Measurements from ENCODE around the gene EIF3K.

The EIF3K gene

DNA sequence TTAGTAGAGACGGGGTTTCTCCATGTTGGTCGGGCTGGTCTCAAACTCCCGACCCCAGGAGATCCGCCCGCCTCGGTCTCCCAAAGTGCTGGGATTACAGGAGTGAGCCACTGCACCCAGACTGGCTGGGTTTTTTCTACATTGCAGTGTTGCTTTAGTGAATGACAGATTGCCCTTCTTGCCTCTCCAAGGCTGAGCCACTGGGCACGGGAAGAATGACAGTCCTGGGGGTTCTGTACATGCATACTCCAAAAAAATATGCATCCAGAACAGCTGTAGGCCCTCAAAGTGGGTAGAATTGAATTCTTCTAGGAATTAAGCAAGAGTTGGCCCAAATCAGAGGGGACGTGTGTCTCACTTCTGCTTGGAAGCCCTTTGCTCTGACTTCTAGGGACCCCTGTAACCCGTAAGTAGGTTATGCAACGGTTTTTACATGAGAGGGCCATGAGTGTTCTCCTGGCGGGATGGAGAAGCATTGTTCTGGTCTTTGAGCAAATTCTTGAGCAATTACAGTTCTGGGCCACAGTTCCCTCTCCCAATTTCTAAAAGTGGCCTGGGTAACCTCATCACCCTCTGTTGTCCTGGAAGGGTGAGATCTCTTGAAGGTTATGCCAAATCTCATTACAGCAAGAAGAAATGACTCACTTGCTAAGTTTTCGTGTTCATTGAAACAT, 32.1 kb downstream of the EIF3K start:
- no peak overlapping the region for H4K91ac ChIP-seq (ENCODE audit: low read depth, low read length)
- H3K36me3 ChIP-seq (ENCODE audit: control insufficient read depth in 1 of 2, insufficient read depth in 2 of 2, low read length in 2 of 2) = peaks cover 4 to 6% of the 10 kb centered on the region in 2 experiments
- H3K18ac ChIP-seq (ENCODE audit: low read length) = no peak overlapping the region
- H3K4ac ChIP-seq (ENCODE audit: low read depth, low read length) = peak overlapping the region; percentile 100
- no CpG with 5 or more reads among the region's 12 CpGs for WGBS (ENCODE audit: extremely low coverage, insufficient coverage, insufficient read length)
- H2BK12ac ChIP-seq (ENCODE audit: low read length) = no peak overlapping the region
- H3K9me3 ChIP-seq (ENCODE audit: insufficient read depth, low read depth, low read length) = no peaks in the 10 kb centered on the region
- no peaks in the 10 kb centered on the region for H3K27me3 ChIP-seq (ENCODE audit: insufficient read depth, low read length)
- H2AK5ac ChIP-seq (ENCODE audit: low read length) = no peak overlapping the region
- peaks cover 35% of the 10 kb centered on the region for H3K79me1 ChIP-seq (ENCODE audit: low read length)
- H3K14ac ChIP-seq (ENCODE audit: low read length) = no peak overlapping the region
- H3K4me3 ChIP-seq (ENCODE audit: low read depth, low read length) = no peak overlapping the region
- peak overlapping the region; percentile 49 for H3K27ac ChIP-seq (ENCODE audit: low read depth, low read length)
- H3K9ac ChIP-seq (ENCODE audit: low read length) = no peak overlapping the region
- peak in 1 of 2 donors; percentile 61 for DNase-seq
- no peak overlapping the region for H3K23ac ChIP-seq (ENCODE audit: low read length)
- H3K4me2 ChIP-seq (ENCODE audit: low read length) = peak overlapping the region; percentile 84
- no peak overlapping the region for H2AFZ ChIP-seq (ENCODE audit: insufficient read depth, low read length, poor library complexity)
- H3K4me1 ChIP-seq (ENCODE audit: control insufficient read depth in 1 of 2, insufficient read depth in 2 of 2, low read length in 2 of 2) = peaks cover 23 to 30% of the 10 kb centered on the region in 2 experiments
- no peak overlapping the region for H4K8ac ChIP-seq (ENCODE audit: low read depth, low read length)
- H4K12ac ChIP-seq (ENCODE audit: low read depth, low read length) = no peak overlapping the region
- peak overlapping the region; percentile 22 for H2BK5ac ChIP-seq (ENCODE audit: low read depth, low read length, poor library complexity)
- H2BK120ac ChIP-seq (ENCODE audit: insufficient read depth, low read length, poor library complexity) = no peak overlapping the region
- H3K79me2 ChIP-seq (ENCODE audit: control insufficient read depth, insufficient read depth, low read length, poor library complexity) = peaks cover 53% of the 10 kb centered on the region

DNA sequence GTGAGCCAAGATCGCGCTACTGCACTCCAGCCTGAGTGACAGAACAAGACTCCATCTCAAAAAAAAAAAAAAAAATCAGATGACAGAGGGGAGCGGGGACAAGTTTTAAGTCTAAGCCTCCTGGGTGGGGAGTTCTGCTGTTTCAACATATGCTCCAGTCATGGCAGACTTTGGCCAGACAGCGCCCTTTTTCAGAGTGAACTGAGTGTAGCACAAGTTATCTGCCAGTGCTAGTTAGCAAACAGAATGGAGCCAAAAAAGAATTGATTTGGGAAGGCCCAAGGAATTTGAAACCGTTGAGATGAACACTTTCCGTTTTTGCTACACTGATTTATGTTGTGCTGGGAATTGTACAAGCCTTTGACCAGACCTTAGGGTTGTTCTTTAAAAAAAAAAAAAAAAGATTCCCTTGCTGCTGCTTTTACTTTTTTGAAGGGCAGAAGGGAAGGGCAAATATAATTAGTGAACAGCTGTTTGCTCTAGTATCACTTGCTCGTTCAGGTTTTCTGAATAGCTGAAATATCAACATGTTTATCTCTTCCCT, 34.1 kb downstream of the EIF3K start:
- Histone ChIP-seq H4K91ac (ENCODE audit: low read depth, low read length) (no peak overlapping the region), H3K79me1 (ENCODE audit: low read length) (peaks cover 37% of the 10 kb centered on the region), H3K27ac (ENCODE audit: low read depth, low read length) (no peak overlapping the region), H3K9me3 (ENCODE audit: insufficient read depth, low read depth, low read length) (no peaks in the 10 kb centered on the region), H4K12ac (ENCODE audit: low read depth, low read length) (no peak overlapping the region), H3K4me1 (ENCODE audit: control insufficient read depth in 1 of 2, insufficient read depth in 2 of 2, low read length in 2 of 2) (peaks cover 34 to 43% of the 10 kb centered on the region in 2 experiments), H3K4me2 (ENCODE audit: low read length) (no peak overlapping the region), H3K23ac (ENCODE audit: low read length) (no peak overlapping the region), H4K8ac (ENCODE audit: low read depth, low read length) (no peak overlapping the region), H3K36me3 (ENCODE audit: control insufficient read depth in 1 of 2, insufficient read depth in 2 of 2, low read length in 2 of 2) (peaks cover 7 to 14% of the 10 kb centered on the region in 2 experiments), H2BK12ac (ENCODE audit: low read length) (no peak overlapping the region), H3K4ac (ENCODE audit: low read depth, low read length) (peak overlapping the region; percentile 70), H3K9ac (ENCODE audit: low read length) (no peak overlapping the region), H2BK120ac (ENCODE audit: insufficient read depth, low read length, poor library complexity) (no peak overlapping the region), H3K79me2 (ENCODE audit: control insufficient read depth, insufficient read depth, low read length, poor library complexity) (peaks cover 56% of the 10 kb centered on the region), H3K27me3 (ENCODE audit: insufficient read depth, low read length) (no peaks in the 10 kb centered on the region), H3K14ac (ENCODE audit: low read length) (no peak overlapping the region), H2AK5ac (ENCODE audit: low read length) (no peak overlapping the region), H3K4me3 (ENCODE audit: low read depth, low read length) (no peak overlapping the region), H2BK5ac (ENCODE audit: low read depth, low read length, poor library complexity) (no peak overlapping the region), H2AFZ (ENCODE audit: insufficient read depth, low read length, poor library complexity) (no peak overlapping the region), H3K18ac (ENCODE audit: low read length) (no peak overlapping the region)
- WGBS (ENCODE audit: extremely low coverage, insufficient coverage, insufficient read length) = no CpG with 5 or more reads among the region's 7 CpGs
- DNase-seq = peak in 1 of 2 donors; percentile 54

DNA sequence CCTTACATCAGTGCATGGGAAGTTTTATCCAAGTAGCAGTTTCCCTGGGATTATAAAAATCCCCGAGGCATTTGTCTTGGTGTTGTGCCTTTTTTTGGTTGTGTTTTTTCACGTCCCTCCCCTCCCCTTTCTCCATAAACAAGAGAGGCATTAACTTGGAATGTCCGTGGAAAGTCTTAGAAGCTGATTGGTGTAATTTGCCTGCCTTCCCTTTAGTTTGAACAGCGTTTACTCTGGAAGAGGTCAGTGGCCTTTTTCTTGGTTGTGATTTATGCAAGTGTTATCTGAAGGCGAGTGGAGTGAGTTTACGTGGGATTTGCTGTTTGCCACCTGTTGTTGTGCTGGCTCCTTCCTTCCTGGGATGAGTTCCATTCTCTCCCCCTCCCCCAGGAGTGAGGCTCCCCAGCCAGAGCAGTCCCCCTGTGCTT, 35.7 kb downstream of the EIF3K start:
- peaks cover 33% of the 10 kb centered on the region for H3K79me1 ChIP-seq (ENCODE audit: low read length)
- peak overlapping the region; percentile 2 for H3K4ac ChIP-seq (ENCODE audit: low read depth, low read length)
- no peak overlapping the region for H2AFZ ChIP-seq (ENCODE audit: insufficient read depth, low read length, poor library complexity)
- H3K36me3 ChIP-seq (ENCODE audit: control insufficient read depth in 1 of 2, insufficient read depth in 2 of 2, low read length in 2 of 2) = peaks cover 7 to 14% of the 10 kb centered on the region in 2 experiments
- H3K4me1 ChIP-seq (ENCODE audit: control insufficient read depth in 1 of 2, insufficient read depth in 2 of 2, low read length in 2 of 2) = peaks cover 38 to 50% of the 10 kb centered on the region in 2 experiments
- H2BK120ac ChIP-seq (ENCODE audit: insufficient read depth, low read length, poor library complexity) = no peak overlapping the region
- no peak overlapping the region for H3K23ac ChIP-seq (ENCODE audit: low read length)
- no peak overlapping the region for H3K14ac ChIP-seq (ENCODE audit: low read length)
- H3K9me3 ChIP-seq (ENCODE audit: insufficient read depth, low read depth, low read length) = no peaks in the 10 kb centered on the region
- no peak overlapping the region for H2AK5ac ChIP-seq (ENCODE audit: low read length)
- H3K4me3 ChIP-seq (ENCODE audit: low read depth, low read length) = no peak overlapping the region
- H3K27ac ChIP-seq (ENCODE audit: low read depth, low read length) = no peak overlapping the region
- peaks cover 44% of the 10 kb centered on the region for H3K79me2 ChIP-seq (ENCODE audit: control insufficient read depth, insufficient read depth, low read length, poor library complexity)
- H2BK12ac ChIP-seq (ENCODE audit: low read length) = no peak overlapping the region
- no peak for DNase-seq
- no peak overlapping the region for H3K18ac ChIP-seq (ENCODE audit: low read length)
- no peak overlapping the region for H2BK5ac ChIP-seq (ENCODE audit: low read depth, low read length, poor library complexity)
- no peak overlapping the region for H4K12ac ChIP-seq (ENCODE audit: low read depth, low read length)
- no CpG with 5 or more reads among the region's 6 CpGs for WGBS (ENCODE audit: extremely low coverage, insufficient coverage, insufficient read length)
- H3K4me2 ChIP-seq (ENCODE audit: low read length) = peak overlapping the region; percentile 1
- H3K9ac ChIP-seq (ENCODE audit: low read length) = no peak overlapping the region
- no peak overlapping the region for H4K91ac ChIP-seq (ENCODE audit: low read depth, low read length)
- no peak overlapping the region for H4K8ac ChIP-seq (ENCODE audit: low read depth, low read length)
- no peaks in the 10 kb centered on the region for H3K27me3 ChIP-seq (ENCODE audit: insufficient read depth, low read length)

DNA sequence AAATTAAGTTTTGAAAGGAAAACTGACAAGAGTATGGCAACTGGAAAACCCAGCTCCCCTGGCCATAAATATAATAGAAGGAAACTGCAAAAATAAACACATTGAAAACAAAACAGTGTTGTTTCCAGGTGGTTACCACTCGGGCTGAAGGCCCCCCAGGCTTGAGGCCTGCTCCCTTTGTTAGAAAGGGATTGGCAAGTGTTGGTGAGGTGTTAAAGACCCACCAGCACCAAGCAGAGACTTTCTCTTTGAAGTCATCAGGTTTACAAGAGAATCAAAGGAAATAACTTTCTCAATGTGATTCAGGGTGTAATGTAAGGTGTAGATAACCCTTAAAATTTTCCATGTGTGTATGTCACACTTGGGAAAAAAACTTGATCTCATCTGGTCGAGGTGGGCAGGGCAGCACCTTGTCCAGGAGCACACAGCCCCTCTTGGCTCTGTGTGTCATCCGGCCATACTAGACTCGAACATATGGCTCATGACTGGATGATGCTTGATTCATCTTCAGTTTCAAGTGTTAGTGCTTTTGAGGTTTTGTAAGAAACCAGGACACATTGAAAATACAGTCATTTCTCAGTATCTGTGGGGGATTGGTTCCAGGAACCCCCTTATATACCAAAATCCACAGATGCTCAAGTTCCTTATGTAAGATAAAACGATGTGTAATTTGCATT, 36.3 kb downstream of the EIF3K start:
- no peak overlapping the region for H3K4me2 ChIP-seq (ENCODE audit: low read length)
- no peak overlapping the region for H2AFZ ChIP-seq (ENCODE audit: insufficient read depth, low read length, poor library complexity)

More for the DNA sequence above, 36.3 kb downstream of the EIF3K start:
- H3K4me1 ChIP-seq (ENCODE audit: control insufficient read depth in 1 of 2, insufficient read depth in 2 of 2, low read length in 2 of 2) = peaks cover 41 to 52% of the 10 kb centered on the region in 2 experiments
- H3K79me2 ChIP-seq (ENCODE audit: control insufficient read depth, insufficient read depth, low read length, poor library complexity) = peaks cover 39% of the 10 kb centered on the region
- H4K12ac ChIP-seq (ENCODE audit: low read depth, low read length) = no peak overlapping the region
- no peak overlapping the region for H4K91ac ChIP-seq (ENCODE audit: low read depth, low read length)
- no peak overlapping the region for H3K23ac ChIP-seq (ENCODE audit: low read length)
- no peak overlapping the region for H3K4me3 ChIP-seq (ENCODE audit: low read depth, low read length)
- H3K27me3 ChIP-seq (ENCODE audit: insufficient read depth, low read length) = no peaks in the 10 kb centered on the region
- no peak overlapping the region for H2AK5ac ChIP-seq (ENCODE audit: low read length)
- peak overlapping the region; percentile 53 for H3K4ac ChIP-seq (ENCODE audit: low read depth, low read length)
- H3K79me1 ChIP-seq (ENCODE audit: low read length) = peaks cover 30% of the 10 kb centered on the region
- H2BK12ac ChIP-seq (ENCODE audit: low read length) = no peak overlapping the region
- no peak overlapping the region for H4K8ac ChIP-seq (ENCODE audit: low read depth, low read length)
- no peak overlapping the region for H3K27ac ChIP-seq (ENCODE audit: low read depth, low read length)
- WGBS (ENCODE audit: extremely low coverage, insufficient coverage, insufficient read length) = no CpG with 5 or more reads among the region's 5 CpGs
- H3K14ac ChIP-seq (ENCODE audit: low read length) = no peak overlapping the region
- no peak overlapping the region for H2BK5ac ChIP-seq (ENCODE audit: low read depth, low read length, poor library complexity)
- H3K36me3 ChIP-seq (ENCODE audit: control insufficient read depth in 1 of 2, insufficient read depth in 2 of 2, low read length in 2 of 2) = peaks cover 7 to 14% of the 10 kb centered on the region in 2 experiments
- H2BK120ac ChIP-seq (ENCODE audit: insufficient read depth, low read length, poor library complexity) = no peak overlapping the region
- DNase-seq = no peak
- no peaks in the 10 kb centered on the region for H3K9me3 ChIP-seq (ENCODE audit: insufficient read depth, low read depth, low read length)
- H3K18ac ChIP-seq (ENCODE audit: low read length) = no peak overlapping the region
- no peak overlapping the region for H3K9ac ChIP-seq (ENCODE audit: low read length)

Measured in trophoblast cell (in vitro differentiated cells and primary cell).